RWPE1 (cell line): Measurements from ENCODE around the gene LSM4.

Experiments used
- CTCF ChIA-PET: fragments of 350-600 bp; sonication (Branson Sonifier 250); formaldehyde crosslinking; extraction: SDS; loops from one replicate; lab custom pipeline; 2021; lab: Yijun Ruan, JAX
- POLR2A ChIA-PET: fragments of 400-600 bp; formaldehyde crosslinking; extraction: SDS; loops from one replicate; lab custom pipeline; 2020; ENCODE audit warnings: antibody characterized with exemption; ENCODE audit not compliant: low non-redundant PET; lab: Yijun Ruan, JAX
- DNase-seq: peaks from one replicate; pipeline ENCODE4 v3.0.0; 2012; ENCODE audit warnings: low spot score
- H3K27ac ChIP-seq: fragments of 450-650 bp; 2 replicates; pipeline ENCODE4 v1.5.1; 2017
- CTCF ChIP-seq: fragments of 450-650 bp; conservative IDR thresholded peaks from 2 replicates; pipeline ENCODE4 v1.5.1; 2017; ENCODE audit warnings: low read depth, mild to moderate bottlenecking

LSM4 gene

DNA sequence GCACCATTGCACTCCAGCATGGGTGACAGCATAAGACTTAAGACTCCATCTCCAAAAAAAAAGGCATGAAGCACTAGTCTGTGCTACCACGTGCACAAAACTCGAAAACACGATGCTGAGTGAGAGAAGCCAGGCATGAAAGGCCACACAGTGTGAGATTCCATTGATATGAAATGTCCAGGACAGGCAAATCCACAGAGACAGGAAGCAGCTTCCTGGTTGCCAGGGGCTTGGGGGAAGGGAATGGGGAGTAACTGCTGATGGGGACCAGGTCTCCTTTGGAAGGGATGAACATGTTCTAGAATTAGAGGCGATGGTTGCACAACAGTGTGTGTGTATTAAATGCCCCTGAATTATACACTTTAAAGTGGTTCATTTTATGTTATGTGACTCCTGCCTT, 25.6 kb downstream of the LSM4 start:
- no peak for DNase-seq
- CTCF ChIA-PET, result interaction anchor here (0.7 to 0.8 kb wide), 2 partner anchors 36 to 749 kb away, joined by 3 read pairs; no protein-coding TSS in a partner anchor
- peak overlapping the region; percentile 97 for H3K27ac ChIP-seq
- POLR2A ChIA-PET, result no interaction called here
- no peak for TF ChIP-seq CTCF

DNA sequence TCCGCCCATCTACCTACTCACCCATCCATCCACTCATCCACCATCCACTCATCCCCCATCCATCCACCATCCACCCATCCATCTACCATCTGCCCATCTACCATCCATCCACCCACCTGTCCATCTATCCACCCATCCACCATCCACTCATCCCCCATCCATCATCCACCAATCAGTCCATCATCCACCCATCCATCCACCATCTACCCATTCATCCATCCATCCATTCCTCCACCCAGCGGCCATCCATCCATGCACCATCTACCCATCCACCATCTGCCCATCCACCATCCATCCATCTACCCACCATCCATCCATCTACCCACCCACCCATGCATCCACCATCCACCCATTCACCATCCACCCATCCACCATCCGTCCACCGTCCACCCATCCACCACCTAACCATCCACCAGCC, 27.8 kb downstream of the LSM4 start:
- no peak for TF ChIP-seq CTCF
- POLR2A ChIA-PET, result no interaction called here
- DNase-seq, result no peak
- CTCF ChIA-PET, result no interaction called here
- H3K27ac ChIP-seq, result no peak overlapping the region

DNA sequence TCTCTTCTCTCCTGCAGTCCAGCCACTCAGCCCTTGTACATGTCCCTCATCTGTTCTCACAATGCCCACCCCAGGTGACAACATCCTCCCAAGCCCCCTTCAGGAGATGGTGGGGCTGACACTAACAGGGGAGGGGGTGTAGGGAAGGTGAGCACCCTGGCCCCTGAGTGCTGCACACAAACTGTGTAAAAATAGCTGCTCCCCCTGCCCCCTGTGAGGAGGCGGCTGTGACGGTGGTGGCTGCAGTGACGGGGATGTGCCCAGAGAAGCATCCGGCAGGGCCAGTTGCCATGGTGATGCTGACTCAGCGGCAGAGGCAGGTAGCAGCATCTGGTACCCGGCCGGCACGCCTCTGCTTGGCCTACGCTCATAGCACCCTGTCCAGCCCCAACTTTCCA, 28.4 kb downstream of the LSM4 start:
- CTCF ChIA-PET, result no interaction called here
- peak; percentile 68 for DNase-seq
- POLR2A ChIA-PET, result no interaction called here
- no peak for TF ChIP-seq CTCF
- peak overlapping the region; percentile 91; the same call in 1 of the 2 replicates for H3K27ac ChIP-seq

DNA sequence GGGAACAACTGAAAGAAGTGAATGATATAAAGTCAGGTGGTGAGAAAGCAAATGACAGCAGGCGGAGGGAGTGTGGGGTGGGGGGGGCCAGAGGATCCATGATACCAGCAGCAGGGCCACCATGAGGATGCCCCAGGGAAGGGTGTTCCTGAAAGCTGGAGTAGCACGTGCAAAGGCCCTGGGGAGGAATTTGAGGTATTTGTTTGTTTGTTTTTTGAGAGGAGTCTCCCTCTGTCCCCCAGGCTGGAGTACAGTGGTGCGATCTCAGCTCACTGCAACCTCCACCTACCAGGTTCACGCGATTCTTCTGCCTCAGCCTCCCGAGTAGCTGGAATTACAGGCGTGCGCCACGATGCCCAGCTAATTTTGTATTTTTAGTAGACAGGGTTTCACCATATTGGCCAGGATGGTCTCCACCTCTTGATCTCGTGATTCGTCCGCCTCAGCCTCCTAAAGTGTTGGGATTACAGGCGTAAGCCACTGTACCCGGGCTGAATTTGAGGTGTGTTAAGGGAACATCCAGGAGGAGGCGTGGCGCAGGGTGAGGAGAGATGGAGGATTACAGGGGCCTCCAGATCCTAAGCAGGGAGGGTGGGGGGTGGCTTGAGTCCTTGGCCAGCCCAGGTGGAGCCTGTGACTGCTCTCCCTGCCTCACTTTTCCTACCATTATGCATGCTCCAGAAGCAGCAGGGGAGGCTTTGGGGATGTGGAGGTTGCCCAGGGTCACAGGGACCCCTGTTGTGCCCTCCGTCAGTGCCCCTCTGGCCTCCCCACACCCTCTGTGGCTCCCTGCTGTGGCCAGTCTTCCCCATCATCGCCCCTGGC, 29.0 kb downstream of the LSM4 start:
- TF ChIP-seq CTCF, result no peak
- POLR2A ChIA-PET, result interaction anchor here (1.7 kb wide), 1 partner anchor 12 kb away, joined by 9 read pairs; the partner anchor contains the start of gene JUND
- H3K27ac ChIP-seq, result peak overlapping the region; percentile 91

DNA sequence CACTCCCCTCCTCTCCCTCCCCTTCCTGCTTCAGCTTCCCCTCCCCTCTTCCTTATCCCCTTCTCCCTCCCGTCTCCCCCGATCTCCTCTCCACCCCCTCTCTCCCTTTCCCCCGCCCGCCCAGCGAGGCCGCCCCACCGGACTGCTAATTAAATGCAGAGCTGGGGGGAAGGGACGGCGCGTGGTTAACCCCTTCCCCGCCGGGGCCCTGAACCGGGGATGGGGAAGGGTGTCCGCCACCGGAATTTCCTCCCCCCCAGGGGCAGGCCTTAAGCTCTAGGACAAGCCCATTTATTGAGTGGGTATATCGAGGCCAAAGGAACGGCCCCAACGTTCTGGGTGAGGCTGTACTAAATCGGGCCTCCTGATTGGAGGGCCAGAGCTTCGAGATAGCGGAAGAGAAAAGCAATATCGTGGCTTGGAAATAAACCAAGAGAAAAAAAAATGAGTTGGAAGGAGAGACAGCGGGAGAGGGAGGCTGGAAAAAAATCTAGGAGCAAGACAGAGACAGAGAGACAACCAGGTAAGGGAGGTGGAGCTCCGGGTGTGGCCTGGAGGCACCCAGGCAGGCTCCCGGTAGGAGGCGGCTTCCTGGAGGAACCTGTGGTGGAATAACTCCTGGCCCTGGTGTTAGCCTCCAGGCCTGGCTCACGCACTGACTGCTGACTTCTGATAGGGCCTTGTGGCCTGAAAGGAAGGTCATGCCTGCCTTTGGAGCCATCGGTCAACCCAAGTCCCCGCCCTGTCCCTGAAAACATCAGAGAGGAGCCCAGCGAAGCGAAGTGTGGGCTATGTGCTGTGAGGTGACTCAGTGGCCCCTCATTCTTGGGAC, 29.9 kb downstream of the LSM4 start:
- CTCF ChIA-PET, result interaction anchor here (0.6 to 1.5 kb wide), 5 partner anchors 9 to 555 kb away, joined by 3 to 6 read pairs (median 5); no protein-coding TSS in a partner anchor
- H3K27ac ChIP-seq, result peak overlapping the region; percentile 91
- no peak for TF ChIP-seq CTCF
- POLR2A ChIA-PET, result interaction anchor here (0.6 to 1.7 kb wide), 3 partner anchors 11 to 136 kb away, joined by 3 to 9 read pairs (median 9); partner anchors contain the start of gene JUND
- DNase-seq, result peak; percentile 11

More for the DNA sequence above, 29.0 kb downstream of the LSM4 start:
- no peak for DNase-seq
- CTCF ChIA-PET, result no interaction called here

DNA sequence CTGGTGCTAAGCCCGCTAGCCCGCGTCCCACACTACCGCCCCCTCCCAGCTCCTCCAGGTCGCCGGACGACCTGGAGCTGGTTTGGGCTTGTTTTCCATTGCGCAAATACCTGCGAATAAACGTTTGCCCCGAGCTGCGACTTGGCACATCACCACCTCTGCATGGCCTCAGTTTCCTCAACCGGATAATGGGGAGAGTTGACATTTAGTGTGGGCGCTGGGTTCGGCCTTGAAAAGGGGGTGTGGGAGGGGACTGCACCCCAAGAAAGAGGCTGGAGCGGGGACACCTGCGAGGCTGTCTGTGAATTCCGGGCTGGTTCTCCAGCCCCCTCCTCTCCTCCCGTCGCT, 30.4 kb downstream of the LSM4 start:
- peak; percentile 62 for DNase-seq
- peak overlapping the region; percentile 91 for H3K27ac ChIP-seq
- ChIA-PET POLR2A (interaction anchor here (0.6 to 1.7 kb wide), 3 partner anchors 11 to 137 kb away, joined by 3 to 9 read pairs (median 9); partner anchors contain the start of gene JUND), CTCF (interaction anchor here (0.6 to 1.5 kb wide), 6 partner anchors 10 to 555 kb away, joined by 3 to 6 read pairs (median 5); no protein-coding TSS in a partner anchor)
- no peak for TF ChIP-seq CTCF
